ENCODE data around the gene HMBS. TPM values are rescaled to one million over a fixed set of nuclear protein-coding genes. Genes with fewer than 3 reads are reported as not detected.

HMBS gene
- total and polyA plus RNA-seq, 2 experiments from 2014 or later: 5.1 to 46.1 TPM

GRCh38 chr11:119049081-119049480 lies 35.6 kb upstream of the HMBS start:
- 98% methylated on average over 7 of the region's 7 CpGs for WGBS, 2 experiments (ENCODE audit: low coverage in 1 of 2, low lambda C conversion rate in 2 of 2, missing lambda C conversion rate in 2 of 2)
- Histone ChIP-seq H3K27ac (no peak overlapping the region), H3F3A (ENCODE audit: insufficient read depth) (peaks cover 6% of the 10 kb centered on the region; the same call in 1 of the 2 replicates), H3K4me1 (ENCODE audit: insufficient read depth) (no peaks in the 10 kb centered on the region), H3K4me2 (ENCODE audit: unreplicated experiment) (no peak overlapping the region), H3K4me3 (no peak overlapping the region), H3K9me3 (ENCODE audit: low read depth) (no peaks in the 10 kb centered on the region), H2AFZ (no peak overlapping the region), H3K9ac (no peak overlapping the region), H3K27me3 (replicated peaks; ENCODE audit: insufficient read depth) (no peaks in the 10 kb centered on the region), H3K36me3 (ENCODE audit: low read depth) (peaks cover 41% of the 10 kb centered on the region), H3K79me2 (ENCODE audit: insufficient read depth) (peaks cover 11% of the 10 kb centered on the region), H4K20me1 (ENCODE audit: insufficient read depth) (no peaks in the 10 kb centered on the region), H3K9me2 (ENCODE audit: insufficient read depth) (no peaks in the 10 kb centered on the region)
- DNase-seq: no peak
- in situ Hi-C loops (cut with MboI): no loop called here
- TF ChIP-seq EZH2 (IDR thresholded peaks at IDR 0.05; ENCODE audit: insufficient read depth, poor library complexity, severe bottlenecking) (no peak), EZH2phosphoT487 (IDR thresholded peaks at IDR 0.05; ENCODE audit: insufficient read depth, low read depth) (no peak)

- WGBS, 2 experiments (ENCODE audit: low coverage in 1 of 2, low lambda C conversion rate in 2 of 2, missing lambda C conversion rate in 2 of 2): 82 to 84% methylated on average over 17 of the region's 17 CpGs
- Histone ChIP-seq H3K27ac (no peak overlapping the region), H3K36me3 (ENCODE audit: low read depth) (peaks cover 39% of the 10 kb centered on the region; the same call in 1 of the 2 replicates), H3F3A (ENCODE audit: insufficient read depth) (no peaks in the 10 kb centered on the region), H3K9ac (no peak overlapping the region), H4K20me1 (ENCODE audit: insufficient read depth) (no peaks in the 10 kb centered on the region), H3K27me3 (replicated peaks; ENCODE audit: insufficient read depth) (no peaks in the 10 kb centered on the region), H2AFZ (no peak overlapping the region), H3K4me2 (ENCODE audit: unreplicated experiment) (no peak overlapping the region), H3K79me2 (ENCODE audit: insufficient read depth) (peaks cover 36% of the 10 kb centered on the region), H3K9me3 (ENCODE audit: low read depth) (no peaks in the 10 kb centered on the region), H3K4me1 (ENCODE audit: insufficient read depth) (0 out of 2 replicates have a peak, but pooled peaks cover 6% of the 10 kb centered on the region), H3K9me2 (ENCODE audit: insufficient read depth) (no peaks in the 10 kb centered on the region), H3K4me3 (no peak overlapping the region)
- no peak for DNase-seq
- in situ Hi-C loops (cut with MboI): no loop called here
- TF ChIP-seq EZH2 (IDR thresholded peaks at IDR 0.05; ENCODE audit: insufficient read depth, poor library complexity, severe bottlenecking) (no peak), EZH2phosphoT487 (IDR thresholded peaks at IDR 0.05; ENCODE audit: insufficient read depth, low read depth) (no peak)
Measured at GRCh38 chr11:119051440-119052162, 33.1 kb upstream of the HMBS start.

- Histone ChIP-seq H3K9me2 (ENCODE audit: insufficient read depth) (no peaks in the 10 kb centered on the region), H3K36me3 (ENCODE audit: low read depth) (peaks cover 39% of the 10 kb centered on the region; the same call in 1 of the 2 replicates), H4K20me1 (ENCODE audit: insufficient read depth) (no peaks in the 10 kb centered on the region), H3K4me2 (ENCODE audit: unreplicated experiment) (no peak overlapping the region), H3F3A (ENCODE audit: insufficient read depth) (no peaks in the 10 kb centered on the region), H3K9ac (no peak overlapping the region), H2AFZ (no peak overlapping the region), H3K4me3 (no peak overlapping the region), H3K9me3 (ENCODE audit: low read depth) (no peaks in the 10 kb centered on the region), H3K4me1 (ENCODE audit: insufficient read depth) (0 out of 2 replicates have a peak, but pooled peaks cover 6% of the 10 kb centered on the region), H3K27ac (no peak overlapping the region), H3K27me3 (replicated peaks; ENCODE audit: insufficient read depth) (no peaks in the 10 kb centered on the region), H3K79me2 (ENCODE audit: insufficient read depth) (peaks cover 39% of the 10 kb centered on the region)
- 91 to 92% methylated on average over 23 of the region's 23 CpGs for WGBS, 2 experiments (ENCODE audit: low coverage in 1 of 2, low lambda C conversion rate in 2 of 2, missing lambda C conversion rate in 2 of 2)
- in situ Hi-C loops (cut with MboI): no loop called here
- no peak for TF ChIP-seq EZH2 (IDR thresholded peaks at IDR 0.05; ENCODE audit: insufficient read depth, poor library complexity, severe bottlenecking)
- no peak for TF ChIP-seq EZH2phosphoT487 (IDR thresholded peaks at IDR 0.05; ENCODE audit: insufficient read depth, low read depth)
- no peak for DNase-seq
Measured at GRCh38 chr11:119052163-119052814, 32.4 kb upstream of the HMBS start.

- Histone ChIP-seq H3K36me3 (ENCODE audit: low read depth) (peaks cover 33% of the 10 kb centered on the region; the same call in 1 of the 2 replicates), H3K79me2 (ENCODE audit: insufficient read depth) (peaks cover 39% of the 10 kb centered on the region), H3K9me3 (ENCODE audit: low read depth) (no peaks in the 10 kb centered on the region), H3K4me2 (ENCODE audit: unreplicated experiment) (no peak overlapping the region), H2AFZ (no peak overlapping the region), H3K9ac (no peak overlapping the region), H3K4me3 (no peak overlapping the region), H3K27ac (no peak overlapping the region), H3K27me3 (replicated peaks; ENCODE audit: insufficient read depth) (no peaks in the 10 kb centered on the region), H3F3A (ENCODE audit: insufficient read depth) (peaks cover 10% of the 10 kb centered on the region; the same call in 1 of the 2 replicates), H3K4me1 (ENCODE audit: insufficient read depth) (peaks cover 13% of the 10 kb centered on the region; the same call in 1 of the 2 replicates), H3K9me2 (ENCODE audit: insufficient read depth) (no peaks in the 10 kb centered on the region), H4K20me1 (ENCODE audit: insufficient read depth) (no peaks in the 10 kb centered on the region)
- TF ChIP-seq EZH2phosphoT487 (IDR thresholded peaks at IDR 0.05; ENCODE audit: insufficient read depth, low read depth) (no peak), EZH2 (IDR thresholded peaks at IDR 0.05; ENCODE audit: insufficient read depth, poor library complexity, severe bottlenecking) (no peak)
- WGBS, 2 experiments (ENCODE audit: low coverage in 1 of 2, low lambda C conversion rate in 2 of 2, missing lambda C conversion rate in 2 of 2): 98 to 99% methylated on average over 10 of the region's 10 CpGs
- in situ Hi-C loops (cut with MboI): no loop called here
- no peak for DNase-seq
Measured at GRCh38 chr11:119054418-119054817, 30.3 kb upstream of the HMBS start.

Data from GM23248 (cell line).